SK-N-SH (cell line): ENCODE data around the gene OTUD5. TPM values are rescaled to one million over a fixed set of nuclear protein-coding genes. Genes with fewer than 3 reads are reported as not detected.

Experiments
- CTCF ChIA-PET: fragments of 300-600, 350-600 bp; formaldehyde crosslinking; extraction: SDS; loops from one replicate; lab custom pipeline; 2021; lab: Yijun Ruan, JAX
- POLR2A ChIA-PET: fragments of 350-600 bp; sonication (Branson Sonifier 250); formaldehyde crosslinking; extraction: SDS; loops from one replicate; lab custom pipeline; 2020; ENCODE audit warnings: antibody characterized with exemption, inconsistent platforms; lab: Yijun Ruan, JAX
- DNase-seq: peaks from one replicate; pipeline ENCODE4 v3.0.0; 2012
- H2AFZ ChIP-seq: fragments of 200-600 bp; sonication (generic); 2 replicates; pipeline ENCODE4 v1.8.1; 2016; ENCODE audit warnings: antibody characterized with exemption, mild to moderate bottlenecking, low read depth
- H3F3A ChIP-seq: fragments of 200-600 bp; sonication (generic); replicated peaks from 2 replicates; pipeline ENCODE3; 2016; ENCODE audit warnings: antibody characterized with exemption, mild to moderate bottlenecking; ENCODE audit not compliant: insufficient read depth
- H3K27ac ChIP-seq, 2 experiments: fragments of 200-500 bp in 1 of 2; fragments of 200-600 bp in 1 of 2; sonication (Bioruptor generic) in 1 of 2; sonication (generic), shearing (Covaris generic) in 1 of 2; 2 replicates each; pipeline versions ENCODE4 v1.5.1 to v1.6.1; 2014 to 2016; ENCODE audit warnings: low read depth in 2 of 2, inconsistent platforms in 1 of 2, low read length in 1 of 2, mild to moderate bottlenecking in 1 of 2, mixed read lengths in 1 of 2
- H3K27me3 ChIP-seq: fragments of 200-600 bp; sonication (generic), shearing (Covaris generic); 2 replicates; pipeline ENCODE4 v1.6.1; 2016; ENCODE audit warnings: mixed run types; ENCODE audit not compliant: insufficient read depth
- H3K36me3 ChIP-seq, 2 experiments: fragments of 200-500 bp in 1 of 2; fragments of 200-600 bp in 1 of 2; sonication (Bioruptor generic) in 1 of 2; sonication (generic) in 1 of 2; replicated peaks in 1 of 2; 2 replicates each; pipeline versions ENCODE3 to v1.5.1; 2014 to 2016; ENCODE audit warnings: low read length in 1 of 2, mild to moderate bottlenecking in 1 of 2; ENCODE audit not compliant: insufficient read depth in 2 of 2, control insufficient read depth in 1 of 2
- H3K4me1 ChIP-seq, 2 experiments: fragments of 200-500 bp in 1 of 2; fragments of 200-600 bp in 1 of 2; sonication (Bioruptor generic) in 1 of 2; sonication (generic), shearing (Covaris generic) in 1 of 2; 2 replicates each; pipeline versions ENCODE4 v1.5.1 to v1.6.1; 2014 to 2016; ENCODE audit warnings: low read depth in 1 of 2, low read length in 1 of 2, mixed run types in 1 of 2; ENCODE audit not compliant: insufficient read depth in 2 of 2, control insufficient read depth in 1 of 2
- H3K4me2 ChIP-seq: fragments of 200-600 bp; sonication (generic), shearing (Covaris generic); 2 replicates; pipeline ENCODE4 v1.6.1; 2017; ENCODE audit warnings: mixed run types
- H3K4me3 ChIP-seq, 2 experiments: fragments of 200-500 bp in 1 of 2; fragments of 200-600 bp in 1 of 2; sonication (Bioruptor generic) in 1 of 2; sonication (generic), shearing (Covaris generic) in 1 of 2; 2 replicates each; pipeline versions ENCODE4 v1.5.1 to v1.8.1; 2014 to 2016; ENCODE audit warnings: low read depth in 2 of 2, inconsistent platforms in 1 of 2, low read length in 1 of 2, mild to moderate bottlenecking in 1 of 2, mixed read lengths in 1 of 2, moderate library complexity in 1 of 2
- H3K79me2 ChIP-seq: fragments of 200-600 bp; sonication (generic); 2 replicates; pipeline ENCODE4 v1.8.1; 2017; ENCODE audit warnings: mild to moderate bottlenecking; ENCODE audit not compliant: insufficient read depth
- H3K9ac ChIP-seq: fragments of 200-600 bp; sonication (generic); 2 replicates; pipeline ENCODE4 v1.6.1; 2017; ENCODE audit warnings: mixed run types
- H3K9me2 ChIP-seq: fragments of 200-600 bp; sonication (generic); 2 replicates; pipeline ENCODE4 v1.6.1; 2017; ENCODE audit warnings: mixed run types
- H3K9me3 ChIP-seq: fragments of 200-600 bp; sonication (generic); 2 replicates; pipeline ENCODE4 v1.6.1; 2017; ENCODE audit warnings: mixed run types, mild to moderate bottlenecking, moderate library complexity
- H4K20me1 ChIP-seq: fragments of 200-600 bp; sonication (generic); 2 replicates; pipeline ENCODE4 v1.6.1; 2017; ENCODE audit warnings: mild to moderate bottlenecking, mixed run types; ENCODE audit not compliant: insufficient read depth
- CHD2 ChIP-seq: fragments of 150-350 bp; IDR thresholded peaks from 2 replicates; pipeline ENCODE4 v1.6.1; 2018; ENCODE audit warnings: low read length; ENCODE audit not compliant: partially characterized antibody
- FOSL2 ChIP-seq: IDR thresholded peaks from 2 replicates; pipeline ENCODE4 v1.4.0; 2012; ENCODE audit warnings: low read depth, mild to moderate bottlenecking, moderate library complexity, borderline replicate concordance
- FOXJ3 ChIP-seq: sonication (generic); formaldehyde crosslinking; IDR thresholded peaks from 2 replicates; pipeline ENCODE4 v1.5.1; 2020; ENCODE audit warnings: mild to moderate bottlenecking, missing genetic modification reagents
- GABPA ChIP-seq: IDR thresholded peaks from 2 replicates; pipeline ENCODE4 v1.4.0; 2012; ENCODE audit warnings: low read depth, mild to moderate bottlenecking
- JUND ChIP-seq: IDR thresholded peaks from 2 replicates; pipeline ENCODE4 v1.4.0; 2012
- MAX ChIP-seq: IDR thresholded peaks from 2 replicates; pipeline ENCODE4 v1.4.0; 2012; ENCODE audit warnings: low read depth
- MEF2A ChIP-seq: IDR thresholded peaks from 2 replicates; pipeline ENCODE4 v1.4.0; 2012; ENCODE audit warnings: low read depth, borderline replicate concordance
- MXI1 ChIP-seq: IDR thresholded peaks from 2 replicates; pipeline ENCODE4 v1.6.1; 2012; ENCODE audit warnings: mild to moderate bottlenecking, low read depth, low read length, improper control_type of control experiment
- NFIC ChIP-seq: IDR thresholded peaks from 2 replicates; pipeline ENCODE4 v1.4.0; 2012; ENCODE audit warnings: borderline replicate concordance
- POLR2AphosphoS5 ChIP-seq: IDR thresholded peaks from 2 replicates; pipeline ENCODE4 v1.6.1; 2012; ENCODE audit warnings: low read depth, low read length
- RCOR1 ChIP-seq: fragments of 150-350 bp; IDR thresholded peaks from 2 replicates; pipeline ENCODE4 v1.6.1; 2017; ENCODE audit warnings: antibody characterized with exemption, low read length
- SIN3A ChIP-seq: IDR thresholded peaks from 2 replicates; pipeline ENCODE4 v1.6.1; 2012; ENCODE audit warnings: low read depth, mild to moderate bottlenecking, low read length, moderate library complexity, borderline replicate concordance
- SMC3 ChIP-seq: IDR thresholded peaks from 2 replicates; pipeline ENCODE4 v1.6.1; 2012; ENCODE audit warnings: low read depth, low read length, improper control_type of control experiment
- TAF1 ChIP-seq: IDR thresholded peaks from 2 replicates; pipeline ENCODE4 v1.6.1; 2012; ENCODE audit warnings: low read depth, mild to moderate bottlenecking, low read length, moderate library complexity, borderline replicate concordance
- TEAD4 ChIP-seq: IDR thresholded peaks from 2 replicates; pipeline ENCODE4 v1.4.0; 2012; ENCODE audit warnings: mild to moderate bottlenecking, borderline replicate concordance; ENCODE audit not compliant: insufficient read depth
- USF2 ChIP-seq: fragments of 150-350 bp; IDR thresholded peaks from 2 replicates; pipeline ENCODE4 v1.6.1; 2017; ENCODE audit warnings: antibody characterized with exemption, low read length, low read depth, borderline replicate concordance
- WGBS: methylation state at CpG from one replicate; pipeline ENCODE4 v1.1.6; 2017; ENCODE audit warnings: low lambda C conversion rate; 5-methylcytosine and 5-hydroxymethylcytosine counted together
- polyA plus RNA-seq, 3 experiments: library from polyadenylated mRNA; depleted of rRNA; stranded (reverse); fragments of >200 nt; gene quantifications; 2 replicates each; pipeline ENCODE4 v1.2.3, GENCODE V29; 2012
- TF ChIP-seq, protein P1 (sequence below): IDR thresholded peaks from 2 replicates; pipeline ENCODE4; 2012
- TF ChIP-seq, protein P2 (sequence below): fragments of 200-600 bp; sonication (generic); IDR thresholded peaks from 2 replicates; pipeline ENCODE4 v1.6.1; 2017; ENCODE audit warnings: antibody characterized with exemption, mild to moderate bottlenecking, moderate library complexity

The OTUD5 gene
- polyA plus RNA-seq, 1 of the 3 experiments (the other 2 are of a cell fraction) = 90.4 TPM

GRCh38 chrX:48934581-48935300, 22.7 kb downstream of the OTUD5 start:
- no peak for DNase-seq
- Histone ChIP-seq H3K4me1 (no peaks in the 10 kb centered on the region), H3K4me2 (no peak overlapping the region), H3F3A (no peaks in the 10 kb centered on the region), H3K4me3 (no peak overlapping the region), H3K27ac (no peak overlapping the region), H3K9ac (no peak overlapping the region), H3K79me2 (peaks cover 30% of the 10 kb centered on the region; the same call in 1 of the 2 replicates), H3K9me2 (no peaks in the 10 kb centered on the region), H3K27me3 (no peaks in the 10 kb centered on the region), H3K36me3 (peaks cover 32 to 35% of the 10 kb centered on the region in 2 experiments), H3K9me3 (no peaks in the 10 kb centered on the region), H4K20me1 (peaks cover 36% of the 10 kb centered on the region), H2AFZ (no peak overlapping the region)
- ChIA-PET POLR2A (no interaction called here), CTCF (no interaction called here)
- 88% methylated on average over 7 of the region's 7 CpGs for WGBS
- TF ChIP-seq GABPA (no peak), POLR2AphosphoS5 (no peak), RCOR1 (no peak), JUND (no peak), FOXJ3 (CRISPR knock-in tag) (no peak), SMC3 (no peak), CHD2 (no peak), MAX (no peak), USF2 (no peak), TAF1 (no peak), MEF2A (no peak), NFIC (no peak), TEAD4 (no peak), MXI1 (no peak), FOSL2 (no peak), SIN3A (no peak)
- TF ChIP-seq, protein P1, sequence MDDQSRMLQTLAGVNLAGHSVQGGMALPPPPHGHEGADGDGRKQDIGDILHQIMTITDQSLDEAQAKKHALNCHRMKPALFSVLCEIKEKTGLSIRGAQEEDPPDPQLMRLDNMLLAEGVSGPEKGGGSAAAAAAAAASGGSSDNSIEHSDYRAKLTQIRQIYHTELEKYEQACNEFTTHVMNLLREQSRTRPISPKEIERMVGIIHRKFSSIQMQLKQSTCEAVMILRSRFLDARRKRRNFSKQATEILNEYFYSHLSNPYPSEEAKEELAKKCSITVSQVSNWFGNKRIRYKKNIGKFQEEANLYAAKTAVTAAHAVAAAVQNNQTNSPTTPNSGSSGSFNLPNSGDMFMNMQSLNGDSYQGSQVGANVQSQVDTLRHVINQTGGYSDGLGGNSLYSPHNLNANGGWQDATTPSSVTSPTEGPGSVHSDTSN = no peak
- TF ChIP-seq, protein P2, sequence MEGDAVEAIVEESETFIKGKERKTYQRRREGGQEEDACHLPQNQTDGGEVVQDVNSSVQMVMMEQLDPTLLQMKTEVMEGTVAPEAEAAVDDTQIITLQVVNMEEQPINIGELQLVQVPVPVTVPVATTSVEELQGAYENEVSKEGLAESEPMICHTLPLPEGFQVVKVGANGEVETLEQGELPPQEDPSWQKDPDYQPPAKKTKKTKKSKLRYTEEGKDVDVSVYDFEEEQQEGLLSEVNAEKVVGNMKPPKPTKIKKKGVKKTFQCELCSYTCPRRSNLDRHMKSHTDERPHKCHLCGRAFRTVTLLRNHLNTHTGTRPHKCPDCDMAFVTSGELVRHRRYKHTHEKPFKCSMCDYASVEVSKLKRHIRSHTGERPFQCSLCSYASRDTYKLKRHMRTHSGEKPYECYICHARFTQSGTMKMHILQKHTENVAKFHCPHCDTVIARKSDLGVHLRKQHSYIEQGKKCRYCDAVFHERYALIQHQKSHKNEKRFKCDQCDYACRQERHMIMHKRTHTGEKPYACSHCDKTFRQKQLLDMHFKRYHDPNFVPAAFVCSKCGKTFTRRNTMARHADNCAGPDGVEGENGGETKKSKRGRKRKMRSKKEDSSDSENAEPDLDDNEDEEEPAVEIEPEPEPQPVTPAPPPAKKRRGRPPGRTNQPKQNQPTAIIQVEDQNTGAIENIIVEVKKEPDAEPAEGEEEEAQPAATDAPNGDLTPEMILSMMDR = no peak
